HepG2 (cell line): ENCODE results near the gene VEGFA. TPM values are rescaled to one million over a fixed set of nuclear protein-coding genes. Genes with fewer than 3 reads are reported as not detected.

Source experiments
- AHR ChIP-seq: IDR thresholded peaks from 2 replicates; pipeline ENCODE4 v1.6.1; 2018; ENCODE audit warnings: missing genetic modification reagents, missing compliant biosample characterization
- HDAC2 ChIP-seq: sonication (generic); formaldehyde crosslinking; IDR thresholded peaks from 2 replicates; pipeline ENCODE4 v1.4.0; 2020; ENCODE audit warnings: missing genetic modification reagents
- HNF4A ChIP-seq: sonication (generic); formaldehyde crosslinking; IDR thresholded peaks from 2 replicates; pipeline ENCODE4 v1.4.0; 2020; ENCODE audit warnings: missing genetic modification reagents
- HNF4G ChIP-seq, 2 experiments: sonication (generic) in 1 of 2; formaldehyde crosslinking in 1 of 2; IDR thresholded peaks; 2 replicates each; pipeline versions ENCODE4 v1.4.0 to v1.6.1; 2011 to 2020; ENCODE audit warnings: borderline replicate concordance in 2 of 2, low read depth in 2 of 2, mild to moderate bottlenecking in 2 of 2, low read length in 1 of 2, missing genetic modification reagents in 1 of 2, moderate library complexity in 1 of 2
- LRRFIP1 ChIP-seq: sonication (generic); formaldehyde crosslinking; conservative IDR thresholded peaks from 2 replicates; pipeline ENCODE4 v1.4.0; 2020; ENCODE audit warnings: missing genetic modification reagents
- NFIB ChIP-seq: sonication (generic); formaldehyde crosslinking; IDR thresholded peaks from 2 replicates; pipeline ENCODE4 v1.9.0; 2021; ENCODE audit warnings: missing genetic modification reagents, mild to moderate bottlenecking, borderline replicate concordance
- NFIC ChIP-seq: IDR thresholded peaks from 2 replicates; pipeline ENCODE4 v1.6.1; 2012; ENCODE audit warnings: mild to moderate bottlenecking, low read length, inconsistent platforms
- NPAS2 ChIP-seq: sonication (generic); formaldehyde crosslinking; IDR thresholded peaks from 2 replicates; pipeline ENCODE4 v1.8.0; 2022; ENCODE audit warnings: mild to moderate bottlenecking, missing genetic modification reagents, borderline replicate concordance
- RARA ChIP-seq: IDR thresholded peaks from 2 replicates; pipeline ENCODE4 v1.6.1; 2016; ENCODE audit warnings: missing genetic modification reagents, missing compliant biosample characterization
- TEAD2 ChIP-seq: sonication (generic); formaldehyde crosslinking; IDR thresholded peaks from 2 replicates; pipeline ENCODE4 v1.9.0; 2021; ENCODE audit warnings: missing genetic modification reagents
- WIZ ChIP-seq: sonication (generic); formaldehyde crosslinking; IDR thresholded peaks from 2 replicates; pipeline ENCODE4 v1.5.1; 2020; ENCODE audit warnings: mild to moderate bottlenecking, missing genetic modification reagents
- ZNF264 ChIP-seq: sonication (generic); formaldehyde crosslinking; IDR thresholded peaks from 2 replicates; pipeline ENCODE4 v1.4.0; 2020; ENCODE audit warnings: missing genetic modification reagents
- ZNF292 ChIP-seq: sonication (generic); formaldehyde crosslinking; IDR thresholded peaks from 2 replicates; pipeline ENCODE4 v1.8.1; 2022; ENCODE audit warnings: mild to moderate bottlenecking, low read depth, missing genetic modification reagents, borderline replicate concordance
- ZNF678 ChIP-seq: sonication (generic); formaldehyde crosslinking; IDR thresholded peaks from 2 replicates; pipeline ENCODE4 v1.4.0; 2020; ENCODE audit warnings: mild to moderate bottlenecking, missing genetic modification reagents
- ZNF772 ChIP-seq: sonication (generic); formaldehyde crosslinking; IDR thresholded peaks from 2 replicates; pipeline ENCODE4 v1.5.0; 2020; ENCODE audit warnings: mild to moderate bottlenecking, missing genetic modification reagents
- ZNF782 ChIP-seq: sonication (generic); formaldehyde crosslinking; IDR thresholded peaks from 2 replicates; pipeline ENCODE4 v1.4.0; 2020; ENCODE audit warnings: missing genetic modification reagents, mild to moderate bottlenecking, borderline replicate concordance
- polyA plus RNA-seq, 8 experiments: library from polyadenylated mRNA; depleted of rRNA in 3 of 8; stranded (reverse) in 7 of 8; unstranded in 1 of 8; fragments of >200 nt; fragmentation: Illumina TruSeq in 4 of 8; extraction: Trizol in 4 of 8; gene quantifications; 2 replicates each; pipeline versions ENCODE4 v1.2.1 to v1.2.3, GENCODE V29; 2011 to 2016; ENCODE audit warnings: low read depth in 4 of 8, missing spikeins in 1 of 8, mixed read lengths in 1 of 8; ENCODE audit not compliant: insufficient read depth in 1 of 8
- total RNA-seq, 5 experiments: library from RNA; depleted of rRNA; stranded (reverse); fragments of >200 nt; fragmentation: Illumina TruSeq; extraction: Trizol; gene quantifications; 2 replicates each; pipeline ENCODE4 v1.2.3, GENCODE V29; 2016; ENCODE audit warnings: low read depth in 1 of 5
- TF ChIP-seq, protein P1 (sequence below): sonication (generic); formaldehyde crosslinking; IDR thresholded peaks from 2 replicates; pipeline ENCODE4 v1.4.0; 2020; ENCODE audit warnings: missing genetic modification reagents, borderline replicate concordance
- TF ChIP-seq, protein P2 (sequence below), 2 experiments: sonication (generic) in 1 of 2; formaldehyde crosslinking in 1 of 2; IDR thresholded peaks; 2 replicates each; pipeline versions ENCODE4 v1.5.1 to v1.6.1; 2011 to 2020; ENCODE audit warnings: borderline replicate concordance in 1 of 2, low read depth in 1 of 2, low read length in 1 of 2, mild to moderate bottlenecking in 1 of 2, missing genetic modification reagents in 1 of 2, moderate library complexity in 1 of 2
- TF ChIP-seq, protein P3 (sequence below): sonication (generic); formaldehyde crosslinking; IDR thresholded peaks from 2 replicates; pipeline ENCODE4 v1.8.0; 2022; ENCODE audit warnings: mild to moderate bottlenecking, missing genetic modification reagents, borderline replicate concordance
- TF ChIP-seq, protein P4 (sequence below): sonication (generic); formaldehyde crosslinking; IDR thresholded peaks from 2 replicates; pipeline ENCODE4 v1.4.0; 2020; ENCODE audit warnings: missing genetic modification reagents, mild to moderate bottlenecking, borderline replicate concordance

The VEGFA gene
- total and polyA plus RNA-seq, 2 of the 13 experiments (the other 11 are each of a cell fraction or from before 2014, with no cell fraction given): 68.1 to 629 TPM

- TF ChIP-seq, protein P1, sequence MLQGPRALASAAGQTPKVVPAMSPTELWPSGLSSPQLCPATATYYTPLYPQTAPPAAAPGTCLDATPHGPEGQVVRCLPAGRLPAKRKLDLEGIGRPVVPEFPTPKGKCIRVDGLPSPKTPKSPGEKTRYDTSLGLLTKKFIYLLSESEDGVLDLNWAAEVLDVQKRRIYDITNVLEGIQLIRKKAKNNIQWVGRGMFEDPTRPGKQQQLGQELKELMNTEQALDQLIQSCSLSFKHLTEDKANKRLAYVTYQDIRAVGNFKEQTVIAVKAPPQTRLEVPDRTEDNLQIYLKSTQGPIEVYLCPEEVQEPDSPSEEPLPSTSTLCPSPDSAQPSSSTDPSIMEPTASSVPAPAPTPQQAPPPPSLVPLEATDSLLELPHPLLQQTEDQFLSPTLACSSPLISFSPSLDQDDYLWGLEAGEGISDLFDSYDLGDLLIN: no peak
- no peak for TF ChIP-seq NFIB (CRISPR knock-in tag)
- peak; percentile 47 for TF ChIP-seq RARA (CRISPR knock-in tag)
- TF ChIP-seq NFIC: no peak
- TF ChIP-seq HDAC2: no peak
- TF ChIP-seq ZNF772 (CRISPR knock-in tag): no peak
- TF ChIP-seq HNF4A (CRISPR knock-in tag): peak; percentile 33; the same call in 1 of the 2 replicates
- TF ChIP-seq, protein P2, sequence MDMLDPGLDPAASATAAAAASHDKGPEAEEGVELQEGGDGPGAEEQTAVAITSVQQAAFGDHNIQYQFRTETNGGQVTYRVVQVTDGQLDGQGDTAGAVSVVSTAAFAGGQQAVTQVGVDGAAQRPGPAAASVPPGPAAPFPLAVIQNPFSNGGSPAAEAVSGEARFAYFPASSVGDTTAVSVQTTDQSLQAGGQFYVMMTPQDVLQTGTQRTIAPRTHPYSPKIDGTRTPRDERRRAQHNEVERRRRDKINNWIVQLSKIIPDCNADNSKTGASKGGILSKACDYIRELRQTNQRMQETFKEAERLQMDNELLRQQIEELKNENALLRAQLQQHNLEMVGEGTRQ (IDR thresholded peaks at IDR 0.05; ENCODE audit: low read depth, low read length): no peak
- TF ChIP-seq, protein P2 (CRISPR knock-in tag; IDR thresholded peaks at IDR 0.05; ENCODE audit: borderline replicate concordance): no peak
- TF ChIP-seq HNF4G (IDR thresholded peaks at IDR 0.05; ENCODE audit: borderline replicate concordance, low read depth, low read length): no peak
- TF ChIP-seq HNF4G (CRISPR knock-in tag; IDR thresholded peaks at IDR 0.05; ENCODE audit: borderline replicate concordance, low read depth): no peak
- TF ChIP-seq ZNF292: 0 out of 2 replicates have a peak, but pooled peaks have one; percentile 30
- TF ChIP-seq LRRFIP1 (CRISPR knock-in tag): no peak
- TF ChIP-seq, protein P3, sequence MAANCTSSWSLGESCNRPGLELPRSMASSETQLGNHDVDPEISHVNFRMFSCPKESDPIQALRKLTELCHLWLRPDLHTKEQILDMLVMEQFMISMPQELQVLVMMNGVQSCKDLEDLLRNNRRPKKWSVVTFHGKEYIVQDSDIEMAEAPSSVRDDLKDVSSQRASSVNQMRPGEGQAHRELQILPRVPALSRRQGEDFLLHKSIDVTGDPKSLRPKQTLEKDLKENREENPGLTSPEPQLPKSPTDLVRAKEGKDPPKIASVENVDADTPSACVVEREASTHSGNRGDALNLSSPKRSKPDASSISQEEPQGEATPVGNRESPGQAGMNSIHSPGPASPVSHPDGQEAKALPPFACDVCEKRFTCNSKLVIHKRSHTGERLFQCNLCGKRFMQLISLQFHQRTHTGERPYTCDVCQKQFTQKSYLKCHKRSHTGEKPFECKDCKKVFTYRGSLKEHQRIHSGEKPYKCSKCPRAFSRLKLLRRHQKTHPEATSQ: no peak
- TF ChIP-seq, protein P4, sequence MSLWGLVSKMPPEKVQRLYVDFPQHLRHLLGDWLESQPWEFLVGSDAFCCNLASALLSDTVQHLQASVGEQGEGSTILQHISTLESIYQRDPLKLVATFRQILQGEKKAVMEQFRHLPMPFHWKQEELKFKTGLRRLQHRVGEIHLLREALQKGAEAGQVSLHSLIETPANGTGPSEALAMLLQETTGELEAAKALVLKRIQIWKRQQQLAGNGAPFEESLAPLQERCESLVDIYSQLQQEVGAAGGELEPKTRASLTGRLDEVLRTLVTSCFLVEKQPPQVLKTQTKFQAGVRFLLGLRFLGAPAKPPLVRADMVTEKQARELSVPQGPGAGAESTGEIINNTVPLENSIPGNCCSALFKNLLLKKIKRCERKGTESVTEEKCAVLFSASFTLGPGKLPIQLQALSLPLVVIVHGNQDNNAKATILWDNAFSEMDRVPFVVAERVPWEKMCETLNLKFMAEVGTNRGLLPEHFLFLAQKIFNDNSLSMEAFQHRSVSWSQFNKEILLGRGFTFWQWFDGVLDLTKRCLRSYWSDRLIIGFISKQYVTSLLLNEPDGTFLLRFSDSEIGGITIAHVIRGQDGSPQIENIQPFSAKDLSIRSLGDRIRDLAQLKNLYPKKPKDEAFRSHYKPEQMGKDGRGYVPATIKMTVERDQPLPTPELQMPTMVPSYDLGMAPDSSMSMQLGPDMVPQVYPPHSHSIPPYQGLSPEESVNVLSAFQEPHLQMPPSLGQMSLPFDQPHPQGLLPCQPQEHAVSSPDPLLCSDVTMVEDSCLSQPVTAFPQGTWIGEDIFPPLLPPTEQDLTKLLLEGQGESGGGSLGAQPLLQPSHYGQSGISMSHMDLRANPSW (CRISPR knock-in tag): no peak; the same call in 1 of the 2 replicates
- TF ChIP-seq ZNF264 (CRISPR knock-in tag): no peak
- no peak for TF ChIP-seq WIZ
- no peak for TF ChIP-seq AHR (CRISPR knock-in tag)
- no peak for TF ChIP-seq TEAD2 (CRISPR knock-in tag)
- no peak for TF ChIP-seq NPAS2 (CRISPR knock-in tag)
- no peak for TF ChIP-seq ZNF678
- 0 out of 2 replicates have a peak, but pooled peaks have one; percentile 4 for TF ChIP-seq ZNF782
Observed at GRCh38 chr6:43772681-43773049, 2.7 kb downstream of the VEGFA start (continued).
